Stimulated activated CD4-positive, alpha-beta T cell treated with anti-CD3 and anti-CD28 coated beads, Interleukin-1b, Interleukin-23, amount 100 ng/mL, for 1 hour (primary cell): ENCODE measurements around the gene UQCC5.

Source experiments
- DNase-seq, 2 donors: peaks; one replicate each; pipeline ENCODE4 v3.0.0-alpha.2; 2020; ENCODE audit warnings: low read depth in 2 of 2

The UQCC5 gene

GRCh38 chr3:52536369-52537164 lies at the start of gene UQCC5:
Gene UQCC5 (plus strand): TSS chr3:52536605. CDS start chr3:52536756, 151 bp downstream.
- DNase-seq, result peak; percentile 90 to 93

- no peak for DNase-seq
Observed at GRCh38 chr3:52487050-52487787, 49.2 kb upstream of the UQCC5 start.

GRCh38 chr3:52487788-52488691 lies 48.4 kb upstream of the UQCC5 start:
- DNase-seq, result no peak

- no peak for DNase-seq
Observed at GRCh38 chr3:52488746-52489145, 47.7 kb upstream of the UQCC5 start.

- DNase-seq, result no peak
Observed at GRCh38 chr3:52489453-52489852, 47.0 kb upstream of the UQCC5 start.

GRCh38 chr3:52490035-52490938 lies 46.1 kb upstream of the UQCC5 start:
- no peak for DNase-seq

- DNase-seq, result no peak
Observed at GRCh38 chr3:52490939-52491526, 45.4 kb upstream of the UQCC5 start.

GRCh38 chr3:52492059-52492458 lies 44.3 kb upstream of the UQCC5 start:
- no peak for DNase-seq

- DNase-seq, result no peak
Observed at GRCh38 chr3:52493232-52494017, 43.0 kb upstream of the UQCC5 start.

GRCh38 chr3:52494445-52494844 lies 42.0 kb upstream of the UQCC5 start:
- DNase-seq, result no peak

GRCh38 chr3:52494886-52495495 lies 41.4 kb upstream of the UQCC5 start, which contains the start of gene STAB1:
Gene STAB1 (plus strand): TSS chr3:52495338. CDS start chr3:52495414, 76 bp downstream.
- no peak for DNase-seq

GRCh38 chr3:52495777-52496602 lies 40.4 kb upstream of the UQCC5 start:
- no peak for DNase-seq

- DNase-seq, result no peak
Observed at GRCh38 chr3:52498137-52499054, 38.0 kb upstream of the UQCC5 start.

- DNase-seq, result no peak
Observed at GRCh38 chr3:52501046-52501445, 35.4 kb upstream of the UQCC5 start.

- DNase-seq, result no peak
Observed at GRCh38 chr3:52502001-52502400, 34.4 kb upstream of the UQCC5 start.

- no peak for DNase-seq
Observed at GRCh38 chr3:52502808-52503350, 33.5 kb upstream of the UQCC5 start.
